ENCODE results near the gene FUCA1. TPM values are rescaled to one million over a fixed set of nuclear protein-coding genes. Genes with fewer than 3 reads are reported as not detected.
"Not testable (repeated sequence)": the region's sequence is repeated elsewhere in the genome, so short reads cannot be mapped to it uniquely, and the experiment has no call there.

The FUCA1 gene
- total RNA-seq, 2 donors from 2014 or later, result 4.8 to 5.2 TPM

DNA sequence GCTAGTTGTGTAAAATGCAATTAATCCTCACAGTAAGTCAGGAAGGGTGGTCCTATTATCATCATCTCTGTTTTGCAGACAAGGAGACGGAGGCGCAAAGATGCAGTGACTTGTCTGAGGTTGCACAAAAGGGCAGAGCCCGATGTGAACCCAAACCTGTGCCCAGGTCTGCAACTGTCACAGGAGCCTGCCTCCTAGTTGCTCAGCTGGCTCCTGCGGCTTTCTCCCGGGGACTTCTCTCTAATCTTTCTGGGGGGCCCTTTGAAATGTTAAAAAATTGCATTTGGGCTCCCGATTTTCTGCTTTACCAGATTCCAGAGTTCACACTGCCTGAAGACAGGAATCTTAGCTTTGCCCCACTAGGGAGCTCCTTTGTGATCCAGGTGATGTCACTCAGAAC is 35.7 kb upstream of the FUCA1 start:
- peaks cover 38% of the 10 kb centered on the region for H3K27me3 Mint-ChIP-seq
- no peak overlapping the region for H3K27ac Mint-ChIP-seq
- H3K4me1 Mint-ChIP-seq, result peaks cover 7% of the 10 kb centered on the region

DNA sequence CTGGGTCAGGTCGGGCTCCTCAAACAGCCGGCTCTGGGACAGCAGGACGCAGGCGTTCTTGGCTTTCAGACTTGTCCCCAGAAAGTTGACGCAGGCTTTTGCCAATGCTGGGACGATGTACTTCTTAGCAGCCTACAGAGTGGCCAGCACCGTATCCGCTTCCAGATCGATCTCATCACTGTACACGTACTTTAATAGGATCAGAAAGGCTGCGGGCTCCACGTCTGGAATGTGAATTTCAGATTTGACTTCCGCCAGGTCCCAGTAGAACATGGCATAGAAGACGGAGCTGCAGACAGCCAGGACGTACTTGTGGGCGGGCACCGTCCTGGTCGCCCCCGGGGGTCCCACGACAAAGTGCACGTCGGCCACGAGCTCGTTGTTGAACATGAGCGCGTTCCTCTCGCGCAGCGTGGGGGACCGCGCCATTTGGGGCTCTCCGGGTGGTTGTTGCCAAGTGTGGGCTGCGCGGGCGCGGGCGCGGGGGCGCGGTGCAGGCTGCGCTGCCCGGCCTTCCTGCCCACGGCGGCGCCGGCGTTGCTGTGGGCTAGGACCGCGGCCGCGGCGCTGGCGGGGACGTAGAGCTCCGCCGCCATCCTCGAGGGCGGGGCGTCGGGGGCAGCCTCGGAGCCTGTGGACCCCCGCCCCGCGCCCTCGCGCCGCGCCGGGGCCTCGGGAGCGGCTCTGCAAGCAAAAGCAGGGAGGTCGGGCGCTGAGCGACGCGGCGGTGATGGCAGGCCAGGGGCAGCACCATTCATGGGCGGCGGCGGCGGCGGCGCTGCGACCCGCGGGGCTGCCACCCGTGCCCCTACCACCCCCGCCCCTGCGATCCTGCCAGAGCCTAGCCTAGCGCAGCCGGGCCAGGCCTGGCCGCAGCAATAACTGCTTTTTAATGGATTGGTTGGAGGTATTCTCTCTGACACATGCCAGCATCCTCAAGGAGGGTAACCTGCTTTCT is 34.5 kb upstream of the FUCA1 start:
- H3K27me3 Mint-ChIP-seq, result peaks cover 35% of the 10 kb centered on the region
- no peaks in the 10 kb centered on the region for H3K36me3 Mint-ChIP-seq (ENCODE audit: low read depth)
- no peak for ATAC-seq (replicated peaks)
- H3K4me1 Mint-ChIP-seq, result peaks cover 7% of the 10 kb centered on the region
- H3K4me3 Mint-ChIP-seq, result no peak overlapping the region
- H3K9me3 Mint-ChIP-seq, result no peaks in the 10 kb centered on the region
- H3K27ac Mint-ChIP-seq, result no peak overlapping the region

More for the DNA sequence above, 35.7 kb upstream of the FUCA1 start:
- peak overlapping the region; percentile 7 for H3K4me3 Mint-ChIP-seq
- no peaks in the 10 kb centered on the region for H3K36me3 Mint-ChIP-seq (ENCODE audit: low read depth)
- ATAC-seq (replicated peaks), result no peak
- no peaks in the 10 kb centered on the region for H3K9me3 Mint-ChIP-seq

DNA sequence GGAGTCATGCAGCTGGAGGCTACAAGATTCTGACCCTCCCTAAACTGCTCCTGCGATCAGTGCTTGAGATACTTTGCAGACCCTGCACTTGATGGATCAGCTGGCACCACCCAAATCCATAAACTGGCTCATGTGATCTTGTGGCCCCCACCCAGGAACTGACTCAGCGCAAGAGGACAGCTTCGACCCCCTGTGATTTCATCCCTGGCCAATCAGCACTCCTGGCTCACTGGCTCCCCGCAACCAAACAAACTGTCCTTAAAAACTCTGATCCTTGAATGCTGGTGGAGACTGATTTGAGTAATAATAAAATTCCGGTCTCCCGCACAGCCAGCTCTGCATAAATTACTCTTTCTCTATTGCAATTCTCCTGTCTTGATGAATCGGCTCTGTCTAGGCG is 31.9 kb upstream of the FUCA1 start:
- peaks cover 22% of the 10 kb centered on the region for H3K27me3 Mint-ChIP-seq

DNA sequence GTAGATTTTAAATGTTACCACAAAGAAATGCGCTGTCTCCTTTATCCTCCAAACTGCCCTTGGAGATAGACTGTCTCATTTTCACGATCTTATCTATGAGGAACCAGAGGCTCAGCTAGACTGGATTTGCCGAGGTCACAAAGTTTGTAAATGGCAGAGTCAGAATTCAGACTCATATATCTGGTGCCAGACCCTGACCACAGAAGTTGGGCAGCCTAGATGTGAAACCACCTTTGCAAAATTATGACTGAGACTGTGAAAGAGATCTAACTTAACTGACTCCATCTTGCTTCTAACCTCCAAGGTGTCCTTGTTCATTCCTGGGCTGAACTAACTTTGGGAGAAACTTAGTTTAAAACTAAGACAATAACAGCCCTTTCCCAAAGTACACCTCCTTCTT is 31.0 kb upstream of the FUCA1 start:
- Mint-ChIP-seq H3K27me3 (peaks cover 18% of the 10 kb centered on the region), H3K4me1 (peaks cover 6% of the 10 kb centered on the region), H3K4me3 (no peak overlapping the region), H3K9me3 (no peaks in the 10 kb centered on the region), H3K27ac (no peak overlapping the region), H3K36me3 (ENCODE audit: low read depth) (no peaks in the 10 kb centered on the region)
- ATAC-seq (replicated peaks), result peak; percentile 67

More for the DNA sequence above, 31.9 kb upstream of the FUCA1 start:
- not testable (repeated sequence) for H3K36me3 Mint-ChIP-seq (ENCODE audit: low read depth); H3K9me3 Mint-ChIP-seq; H3K4me3 Mint-ChIP-seq; ATAC-seq (replicated peaks)
- Mint-ChIP-seq H3K4me1 (peaks cover 12% of the 10 kb centered on the region), H3K27ac (peak overlapping the region; percentile 17)

DNA sequence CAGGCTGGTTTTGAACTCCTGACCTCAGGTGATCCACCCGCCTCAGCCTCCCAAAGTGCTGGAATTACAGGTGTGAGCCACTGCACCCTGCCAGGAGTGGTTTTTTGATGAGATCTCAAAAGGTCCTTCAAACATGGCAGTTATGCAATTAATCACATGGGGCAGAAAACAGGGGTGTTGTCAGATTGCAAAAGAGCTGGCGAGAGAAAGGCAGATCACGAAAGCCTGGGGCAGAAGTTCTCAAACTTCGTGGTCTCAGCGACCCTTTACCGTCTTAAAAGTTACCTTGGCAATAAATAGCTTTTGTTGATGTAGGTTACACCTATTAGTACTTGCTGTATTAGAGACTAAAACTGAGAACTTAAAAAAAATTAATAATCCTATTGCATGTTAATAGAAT is 29.0 kb upstream of the FUCA1 start:
- no peaks in the 10 kb centered on the region for H3K9me3 Mint-ChIP-seq
- H3K4me1 Mint-ChIP-seq, result peaks cover 6% of the 10 kb centered on the region
- H3K27me3 Mint-ChIP-seq, result peaks cover 18% of the 10 kb centered on the region
- H3K4me3 Mint-ChIP-seq, result no peak overlapping the region
- no peak overlapping the region for H3K27ac Mint-ChIP-seq
- H3K36me3 Mint-ChIP-seq (ENCODE audit: low read depth), result no peaks in the 10 kb centered on the region
- ATAC-seq (replicated peaks), result no peak

DNA sequence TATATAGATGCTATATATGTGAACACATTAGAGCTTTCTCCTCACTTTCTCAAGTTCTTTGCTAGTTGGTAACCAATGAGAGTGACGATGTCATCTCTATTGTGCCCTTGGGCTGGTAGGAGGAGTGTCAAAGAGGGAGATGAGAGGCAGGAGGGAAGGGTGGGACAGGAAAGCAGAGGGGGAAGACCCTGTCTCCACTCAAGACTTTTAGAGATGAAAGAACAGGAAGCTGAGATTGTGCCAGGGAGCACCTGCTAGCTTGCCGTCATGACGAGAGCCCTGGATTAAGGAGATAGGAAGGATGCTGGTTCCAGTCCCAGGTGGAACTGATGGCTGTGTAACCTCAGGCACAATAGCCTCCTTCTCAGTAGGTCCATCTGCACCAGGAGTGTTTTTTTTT is 28.4 kb upstream of the FUCA1 start:
- Mint-ChIP-seq H3K4me3 (no peak overlapping the region), H3K9me3 (no peaks in the 10 kb centered on the region), H3K27me3 (peaks cover 23% of the 10 kb centered on the region), H3K4me1 (peaks cover 6% of the 10 kb centered on the region), H3K27ac (no peak overlapping the region), H3K36me3 (ENCODE audit: low read depth) (no peaks in the 10 kb centered on the region)
- ATAC-seq (replicated peaks), result no peak

DNA sequence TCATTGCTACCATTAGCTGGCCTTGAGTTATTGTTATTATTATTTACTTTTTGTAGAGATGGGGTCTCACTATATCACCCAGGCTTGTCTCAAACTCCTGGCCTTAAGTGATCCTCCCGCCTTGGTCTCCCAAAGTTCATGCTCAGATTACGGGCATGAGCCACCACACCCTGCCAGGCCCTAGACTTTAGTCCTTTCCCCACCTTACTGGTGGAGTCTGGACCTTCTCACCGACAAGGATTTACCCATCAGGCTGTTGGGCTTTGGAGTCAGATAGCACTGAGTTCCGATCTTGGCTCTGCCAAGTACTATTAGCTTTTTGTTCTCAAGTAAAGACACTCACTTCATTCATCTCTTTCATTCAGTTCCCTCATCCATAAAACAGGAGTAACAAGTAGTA is 27.9 kb upstream of the FUCA1 start:
- Mint-ChIP-seq H3K4me3 (no peak overlapping the region), H3K27me3 (peaks cover 19% of the 10 kb centered on the region), H3K9me3 (no peaks in the 10 kb centered on the region), H3K36me3 (ENCODE audit: low read depth) (no peaks in the 10 kb centered on the region), H3K4me1 (peaks cover 6% of the 10 kb centered on the region), H3K27ac (no peak overlapping the region)
- ATAC-seq (replicated peaks), result no peak

DNA sequence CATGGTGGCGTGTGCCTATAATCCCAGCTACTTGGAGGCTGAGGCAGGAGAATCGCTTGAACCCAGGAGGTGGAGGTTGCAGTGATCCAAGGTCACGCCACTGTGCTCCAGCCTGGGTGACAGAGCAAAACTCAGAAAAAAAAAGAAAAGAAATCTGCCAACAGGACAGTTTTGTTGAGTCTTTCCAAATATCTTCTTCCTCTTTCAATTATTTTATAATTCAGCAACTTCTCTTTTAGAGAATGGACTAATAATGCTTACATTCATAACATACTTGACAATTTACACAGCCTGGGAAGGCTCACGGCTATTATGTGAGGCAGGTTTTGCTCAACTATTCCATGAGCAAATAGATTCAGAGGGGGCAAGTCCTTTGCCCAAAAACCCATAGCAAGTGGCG is 27.0 kb upstream of the FUCA1 start:
- no peaks in the 10 kb centered on the region for H3K36me3 Mint-ChIP-seq (ENCODE audit: low read depth)
- peaks cover 6% of the 10 kb centered on the region for H3K4me1 Mint-ChIP-seq
- H3K4me3 Mint-ChIP-seq, result no peak overlapping the region
- H3K27me3 Mint-ChIP-seq, result peaks cover 12% of the 10 kb centered on the region
- ATAC-seq (replicated peaks), result no peak
- no peaks in the 10 kb centered on the region for H3K9me3 Mint-ChIP-seq
- no peak overlapping the region for H3K27ac Mint-ChIP-seq

DNA sequence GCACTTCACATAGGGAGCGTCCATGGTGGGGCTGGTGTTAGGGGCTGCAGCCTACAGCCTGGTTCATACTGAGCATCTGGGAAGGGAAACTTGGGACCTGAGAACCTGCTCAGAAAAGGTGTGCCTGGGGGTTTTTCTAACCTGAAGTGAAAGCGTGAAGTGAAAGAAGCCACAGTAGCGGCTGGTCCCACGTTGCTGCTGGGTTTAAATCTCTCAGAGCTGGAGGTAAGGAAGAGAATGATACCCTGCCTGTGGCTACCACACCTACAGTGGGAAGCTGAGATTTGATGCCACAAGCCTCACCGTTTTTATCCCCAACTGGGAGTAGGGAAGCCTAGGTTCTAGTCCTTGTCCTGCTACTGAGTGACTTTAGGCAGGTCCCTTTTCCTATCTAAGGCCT is 21.0 kb upstream of the FUCA1 start:
- peaks cover 14% of the 10 kb centered on the region for H3K27me3 Mint-ChIP-seq
- H3K9me3 Mint-ChIP-seq, result no peaks in the 10 kb centered on the region
- H3K36me3 Mint-ChIP-seq (ENCODE audit: low read depth), result no peaks in the 10 kb centered on the region
- H3K4me1 Mint-ChIP-seq, result no peaks in the 10 kb centered on the region
- H3K4me3 Mint-ChIP-seq, result no peak overlapping the region
- ATAC-seq (replicated peaks), result no peak
- no peak overlapping the region for H3K27ac Mint-ChIP-seq

DNA sequence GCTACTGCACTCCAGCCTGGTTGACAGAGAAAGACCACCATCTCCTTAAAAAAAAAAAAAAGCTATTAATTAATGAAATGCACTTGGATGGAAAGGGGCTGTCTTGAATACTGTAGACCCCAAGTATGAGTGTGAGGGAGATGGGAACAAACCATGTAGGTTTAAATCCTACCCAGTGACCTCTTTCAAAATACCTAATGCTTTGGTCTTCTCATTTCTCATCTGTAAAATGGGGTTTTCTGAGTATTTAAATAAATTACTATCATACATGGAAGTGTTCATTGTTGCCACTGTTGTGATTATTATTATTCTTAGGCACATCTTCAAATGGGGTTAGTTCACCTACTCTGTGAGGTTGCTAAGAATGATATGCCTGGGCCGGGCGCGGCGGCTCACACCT is 17.1 kb upstream of the FUCA1 start:
- Mint-ChIP-seq H3K27ac (peak overlapping the region; percentile 46), H3K4me1 (no peaks in the 10 kb centered on the region), H3K27me3 (peaks cover 4% of the 10 kb centered on the region), H3K9me3 (no peaks in the 10 kb centered on the region), H3K36me3 (ENCODE audit: low read depth) (no peaks in the 10 kb centered on the region), H3K4me3 (no peak overlapping the region)
- ATAC-seq (replicated peaks), result no peak

DNA sequence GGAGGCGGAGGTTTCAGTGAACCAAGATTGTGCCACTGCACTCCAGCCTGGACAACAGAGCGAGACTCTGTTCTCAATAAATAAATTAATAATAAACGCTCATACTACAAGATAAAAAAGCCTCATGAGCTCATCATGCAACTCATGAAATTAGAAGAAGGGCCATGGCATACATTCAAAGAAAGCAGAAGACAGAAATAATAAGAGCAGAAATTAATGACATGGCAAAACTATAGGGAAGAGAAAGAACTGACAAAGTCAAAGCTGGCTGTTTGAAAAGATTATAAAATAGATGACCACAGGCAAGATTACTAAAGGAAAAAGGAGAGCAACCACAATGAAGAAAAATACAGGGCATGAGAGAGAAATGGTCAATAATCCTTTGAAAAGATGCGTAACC is 14.7 kb upstream of the FUCA1 start:
- peaks cover 3% of the 10 kb centered on the region for H3K27me3 Mint-ChIP-seq
- ATAC-seq (replicated peaks), result no peak
- peaks cover 7% of the 10 kb centered on the region for H3K9me3 Mint-ChIP-seq
- no peaks in the 10 kb centered on the region for H3K4me1 Mint-ChIP-seq
- H3K4me3 Mint-ChIP-seq, result no peak overlapping the region
- no peak overlapping the region for H3K27ac Mint-ChIP-seq
- no peaks in the 10 kb centered on the region for H3K36me3 Mint-ChIP-seq (ENCODE audit: low read depth)

DNA sequence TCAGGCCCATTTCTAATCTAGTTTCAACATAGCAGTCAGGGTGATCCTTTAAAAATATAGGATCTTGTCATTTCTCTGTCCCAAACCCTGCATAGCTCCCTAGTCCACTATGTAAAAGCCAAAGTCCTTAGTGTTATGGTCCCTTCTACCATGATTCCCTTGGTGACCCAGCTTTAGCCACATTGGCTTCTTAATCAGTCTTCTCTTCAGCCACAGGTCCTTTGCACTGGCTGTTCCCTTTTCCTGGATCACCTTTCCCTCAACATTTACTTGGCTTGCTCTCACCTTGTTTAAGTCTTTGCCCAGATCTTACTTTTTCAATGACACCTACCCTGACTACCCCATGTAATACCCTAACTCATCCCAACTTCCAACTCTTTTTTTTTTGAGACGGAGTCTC is 11.7 kb upstream of the FUCA1 start:
- Mint-ChIP-seq H3K4me1 (no peaks in the 10 kb centered on the region), H3K36me3 (ENCODE audit: low read depth) (no peaks in the 10 kb centered on the region), H3K27ac (no peak overlapping the region), H3K9me3 (peaks cover 9% of the 10 kb centered on the region), H3K27me3 (peaks cover 7% of the 10 kb centered on the region), H3K4me3 (no peak overlapping the region)
- no peak for ATAC-seq (replicated peaks)

DNA sequence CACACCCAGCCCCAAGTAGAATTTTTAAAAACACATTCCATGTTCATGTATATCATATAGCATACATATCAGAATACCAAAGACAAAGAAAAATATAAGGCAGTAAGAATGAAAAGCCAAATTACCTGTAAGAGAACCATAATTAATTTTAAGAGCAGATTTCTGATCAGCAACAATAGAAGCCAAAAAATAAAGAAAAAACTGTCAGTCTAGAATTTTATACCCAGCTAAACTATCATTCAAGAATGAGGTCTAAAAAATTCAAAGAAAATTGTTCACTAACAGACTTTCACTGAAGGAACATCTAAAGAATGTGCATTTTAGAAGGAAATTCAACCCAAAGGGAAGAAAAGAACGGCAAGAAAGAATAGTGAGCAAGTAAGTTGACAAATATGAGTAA is 10.6 kb upstream of the FUCA1 start:
- ATAC-seq (replicated peaks), result no peak
- Mint-ChIP-seq H3K36me3 (ENCODE audit: low read depth) (no peaks in the 10 kb centered on the region), H3K4me1 (no peaks in the 10 kb centered on the region), H3K27me3 (peaks cover 7% of the 10 kb centered on the region), H3K4me3 (no peak overlapping the region), H3K9me3 (peaks cover 9% of the 10 kb centered on the region), H3K27ac (no peak overlapping the region)

DNA sequence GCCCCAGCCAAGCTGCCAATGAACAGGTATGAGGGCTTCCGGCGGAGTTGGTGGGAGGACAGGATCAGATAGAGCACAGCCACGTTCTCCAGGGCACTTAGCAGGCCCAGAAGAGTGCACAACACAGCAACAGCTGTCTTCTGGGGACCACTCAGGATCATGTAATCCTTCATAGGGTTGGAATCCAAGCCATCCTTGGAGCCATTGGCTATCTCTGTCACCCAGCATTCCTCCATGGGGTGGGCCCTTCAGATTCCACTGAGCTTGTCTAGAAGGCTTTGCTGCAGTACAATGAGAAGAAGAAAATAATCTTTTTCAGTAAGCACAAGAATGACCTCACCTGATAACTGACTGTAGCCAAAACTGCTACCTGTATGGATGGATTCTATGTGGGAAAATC is 7.3 kb upstream of the FUCA1 start:
- Mint-ChIP-seq H3K4me1 (no peaks in the 10 kb centered on the region), H3K27ac (no peak overlapping the region), H3K4me3 (no peak overlapping the region), H3K36me3 (ENCODE audit: low read depth) (no peaks in the 10 kb centered on the region), H3K27me3 (peaks cover 7% of the 10 kb centered on the region), H3K9me3 (peaks cover 9% of the 10 kb centered on the region)
- no peak for ATAC-seq (replicated peaks)

DNA sequence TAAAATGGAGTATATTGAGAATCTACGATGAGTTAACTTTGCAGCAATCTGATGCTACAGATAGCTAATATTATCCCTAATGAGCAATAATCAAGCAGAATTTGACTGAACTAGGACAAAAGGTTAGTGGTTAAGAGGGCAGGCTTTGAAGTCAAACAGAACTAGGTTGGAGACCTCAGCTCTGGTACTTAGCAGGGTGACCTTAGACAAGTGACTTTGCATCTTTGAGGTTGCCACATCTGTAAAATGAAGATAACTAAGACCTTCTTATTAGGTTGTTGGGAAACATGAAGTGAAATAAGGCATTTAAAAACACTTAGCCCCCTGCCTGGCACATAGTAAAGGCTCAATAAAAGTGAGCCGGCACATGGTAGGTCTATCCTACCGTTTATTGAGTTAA is 4.3 kb upstream of the FUCA1 start:
- Mint-ChIP-seq H3K9me3 (no peaks in the 10 kb centered on the region), H3K27ac (no peak overlapping the region), H3K36me3 (ENCODE audit: low read depth) (no peaks in the 10 kb centered on the region), H3K4me1 (peaks cover 6% of the 10 kb centered on the region), H3K27me3 (peaks cover 4% of the 10 kb centered on the region), H3K4me3 (no peak overlapping the region)
- ATAC-seq (replicated peaks), result no peak

Data from activated T-helper 17 cell treated with anti-CD3 and anti-CD28 coated beads, Interleukin-2, amount 50 U/mL, for 72 hours (primary cell).